GM13976 (cell line): ENCODE data around the gene UCHL1.

Experiments used
- DNase-seq: peaks from one replicate; pipeline ENCODE4 v3.0.0; 2012; ENCODE audit warnings: low spot score
- in situ Hi-C: fragments of 300-500 bp; cut with MboI; formaldehyde crosslinking; loops from one replicate; pipeline ENCODE4 v1.12.0; 2022; ENCODE audit warnings: low sequenced_read_pairs, mixed read lengths, inconsistent platforms; ENCODE audit not compliant: unreplicated experiment
- TF ChIP-seq, protein P1 (sequence below): IDR thresholded peaks from 2 replicates; pipeline ENCODE4 v1.5.1; 2012; ENCODE audit warnings: borderline replicate concordance, mild to moderate bottlenecking; ENCODE audit not compliant: insufficient read depth; ENCODE audit errors: extremely low read depth, missing control alignments, control extremely low read depth

UCHL1 gene

DNA sequence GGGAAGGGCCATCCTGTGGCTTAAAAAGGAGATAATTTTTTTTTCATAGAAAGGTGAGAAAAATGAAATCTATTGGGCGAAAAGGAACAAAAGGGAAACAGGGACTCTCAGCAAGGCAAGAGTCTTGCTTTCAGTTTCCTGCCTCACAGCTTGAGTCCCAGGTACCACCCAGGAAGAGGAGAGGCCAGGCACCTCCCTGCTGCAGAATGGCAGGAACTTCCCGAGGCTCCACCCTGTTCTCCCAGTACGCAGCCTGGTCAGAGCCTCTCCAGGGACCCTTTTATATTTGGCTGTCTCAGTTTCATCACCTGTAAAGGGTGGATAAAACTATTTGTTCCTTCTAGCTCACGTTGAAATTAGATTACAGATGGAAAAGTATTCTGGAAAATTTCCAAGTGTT, 33.8 kb downstream of the UCHL1 start:
- in situ Hi-C loops = loop anchor here (25.0 kb wide), 1 partner anchor 597 kb away; no protein-coding TSS in a partner anchor
- no peak for DNase-seq
- TF ChIP-seq, protein P1, sequence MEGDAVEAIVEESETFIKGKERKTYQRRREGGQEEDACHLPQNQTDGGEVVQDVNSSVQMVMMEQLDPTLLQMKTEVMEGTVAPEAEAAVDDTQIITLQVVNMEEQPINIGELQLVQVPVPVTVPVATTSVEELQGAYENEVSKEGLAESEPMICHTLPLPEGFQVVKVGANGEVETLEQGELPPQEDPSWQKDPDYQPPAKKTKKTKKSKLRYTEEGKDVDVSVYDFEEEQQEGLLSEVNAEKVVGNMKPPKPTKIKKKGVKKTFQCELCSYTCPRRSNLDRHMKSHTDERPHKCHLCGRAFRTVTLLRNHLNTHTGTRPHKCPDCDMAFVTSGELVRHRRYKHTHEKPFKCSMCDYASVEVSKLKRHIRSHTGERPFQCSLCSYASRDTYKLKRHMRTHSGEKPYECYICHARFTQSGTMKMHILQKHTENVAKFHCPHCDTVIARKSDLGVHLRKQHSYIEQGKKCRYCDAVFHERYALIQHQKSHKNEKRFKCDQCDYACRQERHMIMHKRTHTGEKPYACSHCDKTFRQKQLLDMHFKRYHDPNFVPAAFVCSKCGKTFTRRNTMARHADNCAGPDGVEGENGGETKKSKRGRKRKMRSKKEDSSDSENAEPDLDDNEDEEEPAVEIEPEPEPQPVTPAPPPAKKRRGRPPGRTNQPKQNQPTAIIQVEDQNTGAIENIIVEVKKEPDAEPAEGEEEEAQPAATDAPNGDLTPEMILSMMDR = no peak

DNA sequence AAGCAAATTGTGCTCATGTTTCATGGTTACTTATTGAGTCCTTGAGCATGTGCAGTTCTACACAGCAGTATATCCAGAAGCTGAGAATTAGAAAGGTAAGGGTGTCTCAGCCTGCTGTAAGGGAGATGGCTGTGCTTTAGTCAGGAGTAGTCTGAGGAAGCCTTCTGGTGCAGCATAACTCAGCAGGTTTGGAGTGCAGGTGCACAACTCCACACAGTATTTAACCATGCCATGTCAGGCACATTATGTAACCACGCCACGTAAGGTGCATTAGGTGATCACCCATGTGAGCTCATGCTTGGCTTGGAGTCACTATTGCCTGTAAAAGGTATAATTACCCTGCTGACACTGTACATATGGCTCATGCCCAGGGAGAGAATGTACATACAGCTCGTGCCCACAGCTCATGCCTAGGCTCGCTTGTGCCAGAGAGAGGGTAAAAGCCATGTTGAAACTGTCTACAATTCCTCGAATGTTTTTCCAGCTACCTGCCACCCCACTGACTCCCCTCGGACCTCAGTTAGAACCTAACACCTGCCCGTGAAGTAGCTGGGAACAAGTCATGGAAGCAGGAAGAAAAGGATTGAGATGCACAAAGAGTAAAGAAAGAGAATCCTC, 37.8 kb downstream of the UCHL1 start:
- DNase-seq = no peak
- TF ChIP-seq, protein P1 = no peak
- in situ Hi-C loops = loop anchor here (25.0 kb wide), 1 partner anchor 593 kb away; no protein-coding TSS in a partner anchor

DNA sequence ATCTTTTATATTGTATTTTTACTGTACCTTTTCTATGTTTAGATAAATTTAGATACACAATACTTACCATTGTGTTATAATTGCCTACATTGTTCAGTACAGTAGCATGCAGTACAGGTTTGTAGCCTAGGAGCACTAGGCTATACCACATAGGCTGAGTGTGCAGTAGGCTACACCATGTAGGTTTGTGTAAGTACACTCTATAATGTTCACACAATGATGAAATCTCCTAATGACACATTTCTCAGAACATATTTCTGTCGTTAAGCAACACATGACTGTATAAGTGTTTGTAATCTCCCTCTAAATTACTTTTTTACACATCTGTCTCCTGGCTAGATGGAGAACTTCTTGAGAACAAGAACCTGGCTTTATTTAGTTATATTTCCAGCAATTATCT, 40.3 kb downstream of the UCHL1 start:
- in situ Hi-C loops = loop anchor here (25.0 kb wide), 1 partner anchor 590 kb away; no protein-coding TSS in a partner anchor
- TF ChIP-seq, protein P1 = no peak
- no peak for DNase-seq

DNA sequence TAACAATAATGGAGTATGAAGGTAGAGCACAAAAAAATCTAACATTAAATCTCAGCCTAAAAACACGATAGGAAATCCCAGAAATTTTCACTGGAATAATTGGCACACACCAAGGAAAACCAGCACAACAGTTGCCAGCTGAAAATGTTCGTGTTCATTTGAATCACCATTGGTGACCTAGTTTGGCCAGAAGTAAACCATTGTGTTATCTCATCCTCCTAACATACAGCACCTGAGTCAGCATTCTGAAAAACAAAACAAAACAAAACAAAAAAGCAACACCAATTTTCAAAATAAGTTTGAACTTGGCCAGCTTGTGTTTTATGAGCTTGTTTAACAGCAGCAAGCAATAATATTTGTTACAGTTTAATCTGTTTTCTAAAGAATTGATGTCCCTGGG, 41.1 kb downstream of the UCHL1 start:
- TF ChIP-seq, protein P1 = no peak
- in situ Hi-C loops = loop anchor here (25.0 kb wide), 1 partner anchor 589 kb away; no protein-coding TSS in a partner anchor
- no peak for DNase-seq

DNA sequence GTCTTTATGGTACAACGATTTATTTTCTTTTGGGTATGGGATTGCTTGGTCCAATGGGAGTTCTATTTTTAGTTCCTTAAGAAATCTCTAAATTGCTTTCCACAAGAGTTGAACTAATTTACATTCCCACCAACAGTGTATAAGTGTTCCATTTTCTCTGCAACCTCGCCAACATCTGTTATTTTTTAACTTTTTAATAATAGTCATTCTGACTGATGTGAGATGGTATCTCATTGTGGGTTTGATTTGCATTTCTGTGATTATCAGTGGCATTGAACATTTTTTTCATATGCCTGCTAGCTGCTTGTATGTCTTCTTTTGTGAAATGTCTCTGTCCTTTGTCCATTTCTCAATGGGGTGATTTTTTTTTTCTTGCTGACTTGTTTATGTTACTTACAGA, 42.8 kb downstream of the UCHL1 start:
- in situ Hi-C loops = loop anchor here (25.0 kb wide), 1 partner anchor 588 kb away; no protein-coding TSS in a partner anchor
- TF ChIP-seq, protein P1 = no peak

DNA sequence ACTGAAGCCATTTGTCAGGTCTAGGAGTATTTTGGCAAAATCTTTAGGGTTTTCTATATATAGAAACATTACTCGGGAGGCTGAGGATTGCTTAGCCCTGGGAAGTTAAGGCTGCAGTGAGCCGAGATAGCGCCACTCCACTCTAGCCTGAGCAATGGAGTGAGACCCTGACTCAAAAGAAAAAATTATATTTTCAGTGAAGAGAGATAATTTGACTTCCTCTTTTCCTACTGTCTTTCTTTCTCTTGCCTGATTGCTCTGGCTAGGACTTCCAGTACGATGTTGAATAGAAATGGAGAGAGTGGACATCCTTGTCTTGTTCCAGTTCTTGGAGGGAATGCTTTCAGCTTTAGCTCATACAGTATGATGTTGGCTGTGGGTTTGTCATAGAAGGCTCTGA, 44.4 kb downstream of the UCHL1 start:
- TF ChIP-seq, protein P1 = no peak
- DNase-seq = no peak
- in situ Hi-C loops = no loop called here

More for the DNA sequence above, 42.8 kb downstream of the UCHL1 start:
- no peak for DNase-seq
